Loucy (cell line): ENCODE results near the gene KCNK3.

ENCODE experiments used
- EZH2phosphoT487 ChIP-seq: fragments of 200-600 bp; IDR thresholded peaks from 2 replicates; pipeline ENCODE4 v1.6.1; 2018; ENCODE audit warnings: antibody characterized with exemption, mild to moderate bottlenecking, moderate library complexity, borderline replicate concordance
- TF ChIP-seq, protein P1 (sequence below): fragments of 200-600 bp; sonication (generic); conservative IDR thresholded peaks from 2 replicates; pipeline ENCODE4 v1.5.1; 2014; ENCODE audit warnings: mild to moderate bottlenecking, antibody characterized with exemption, low read length

GRCh38 chr2:26710145-26710544 is 17.6 kb downstream of the KCNK3 start:
- TF ChIP-seq, protein P1, sequence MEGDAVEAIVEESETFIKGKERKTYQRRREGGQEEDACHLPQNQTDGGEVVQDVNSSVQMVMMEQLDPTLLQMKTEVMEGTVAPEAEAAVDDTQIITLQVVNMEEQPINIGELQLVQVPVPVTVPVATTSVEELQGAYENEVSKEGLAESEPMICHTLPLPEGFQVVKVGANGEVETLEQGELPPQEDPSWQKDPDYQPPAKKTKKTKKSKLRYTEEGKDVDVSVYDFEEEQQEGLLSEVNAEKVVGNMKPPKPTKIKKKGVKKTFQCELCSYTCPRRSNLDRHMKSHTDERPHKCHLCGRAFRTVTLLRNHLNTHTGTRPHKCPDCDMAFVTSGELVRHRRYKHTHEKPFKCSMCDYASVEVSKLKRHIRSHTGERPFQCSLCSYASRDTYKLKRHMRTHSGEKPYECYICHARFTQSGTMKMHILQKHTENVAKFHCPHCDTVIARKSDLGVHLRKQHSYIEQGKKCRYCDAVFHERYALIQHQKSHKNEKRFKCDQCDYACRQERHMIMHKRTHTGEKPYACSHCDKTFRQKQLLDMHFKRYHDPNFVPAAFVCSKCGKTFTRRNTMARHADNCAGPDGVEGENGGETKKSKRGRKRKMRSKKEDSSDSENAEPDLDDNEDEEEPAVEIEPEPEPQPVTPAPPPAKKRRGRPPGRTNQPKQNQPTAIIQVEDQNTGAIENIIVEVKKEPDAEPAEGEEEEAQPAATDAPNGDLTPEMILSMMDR = no peak
- no peak for TF ChIP-seq EZH2phosphoT487
